ENCODE results near the gene TFE3.

GRCh38 chrX:48992341-48992740 lies 50.8 kb downstream of the TFE3 start:
- TF ChIP-seq POLR2A (IDR thresholded peaks at IDR 0.05; ENCODE audit: low read depth, low read length) (no peak), POLR2AphosphoS5 (IDR thresholded peaks at IDR 0.05; ENCODE audit: low read depth, low read length) (no peak)

All from GM12892 (cell line).